ENCODE results near the gene PPDPF. TPM values are rescaled to one million over a fixed set of nuclear protein-coding genes. Genes with fewer than 3 reads are reported as not detected.

Gene PPDPF
- total and polyA plus RNA-seq, 2 donors (not counting 1 experiment from before 2014, with no cell fraction given): 34.0 to 58.0 TPM

DNA sequence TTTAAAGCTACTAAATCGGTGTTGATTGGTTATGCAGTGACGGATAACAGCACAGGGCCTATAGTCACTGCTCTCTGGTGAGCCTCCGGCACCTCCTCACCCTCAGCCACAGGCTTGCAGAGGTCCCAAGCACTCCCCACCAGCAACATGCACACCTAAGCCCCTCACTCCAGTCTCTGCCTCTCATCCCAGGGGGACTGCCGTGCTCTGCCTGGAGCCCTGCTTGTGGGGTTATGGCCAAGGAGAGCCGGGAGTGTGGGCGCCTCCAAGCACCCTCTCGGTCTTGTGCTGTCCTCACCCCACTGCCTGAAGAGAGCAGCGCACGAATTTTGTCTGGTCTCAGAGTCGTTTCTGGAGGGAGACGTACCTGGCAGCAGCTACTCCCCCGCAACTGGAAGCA, 14.8 kb upstream of the PPDPF start:
- Histone ChIP-seq H3K79me2 (ENCODE audit: control insufficient read depth, insufficient read depth, low read length) (no peaks in the 10 kb centered on the region), H3K4me3 (replicated peaks in 1 of 4; ENCODE audit: control extremely low read depth in 1 of 4, insufficient read depth in 1 of 4, low read depth in 3 of 4, low read length in 4 of 4) (no peak overlapping the region), H3K27me3 (ENCODE audit: control insufficient read depth, insufficient read depth, low read length) (peaks cover 2% of the 10 kb centered on the region), H3K36me3 (ENCODE audit: control insufficient read depth, insufficient read depth, low read length) (no peaks in the 10 kb centered on the region), H2AFZ (ENCODE audit: low read length) (no peak overlapping the region), H3K9me3 (ENCODE audit: control insufficient read depth, insufficient read depth, low read depth, low read length) (no peaks in the 10 kb centered on the region), H4K20me1 (ENCODE audit: control insufficient read depth, extremely low read depth, insufficient read depth, low read length) (no peaks in the 10 kb centered on the region), H3K4me2 (ENCODE audit: extremely low read depth, insufficient read depth, low read length) (no peak overlapping the region), H3K27ac (ENCODE audit: insufficient read depth, low read length) (no peak overlapping the region), H3K9ac (ENCODE audit: insufficient read depth, low read length) (no peak overlapping the region), H3K4me1 (ENCODE audit: control insufficient read depth, extremely low read depth, insufficient read depth, low read length) (no peaks in the 10 kb centered on the region)
- no peak for DNase-seq (ENCODE audit: low read depth in 2 of 2)
- TF ChIP-seq, protein P1, sequence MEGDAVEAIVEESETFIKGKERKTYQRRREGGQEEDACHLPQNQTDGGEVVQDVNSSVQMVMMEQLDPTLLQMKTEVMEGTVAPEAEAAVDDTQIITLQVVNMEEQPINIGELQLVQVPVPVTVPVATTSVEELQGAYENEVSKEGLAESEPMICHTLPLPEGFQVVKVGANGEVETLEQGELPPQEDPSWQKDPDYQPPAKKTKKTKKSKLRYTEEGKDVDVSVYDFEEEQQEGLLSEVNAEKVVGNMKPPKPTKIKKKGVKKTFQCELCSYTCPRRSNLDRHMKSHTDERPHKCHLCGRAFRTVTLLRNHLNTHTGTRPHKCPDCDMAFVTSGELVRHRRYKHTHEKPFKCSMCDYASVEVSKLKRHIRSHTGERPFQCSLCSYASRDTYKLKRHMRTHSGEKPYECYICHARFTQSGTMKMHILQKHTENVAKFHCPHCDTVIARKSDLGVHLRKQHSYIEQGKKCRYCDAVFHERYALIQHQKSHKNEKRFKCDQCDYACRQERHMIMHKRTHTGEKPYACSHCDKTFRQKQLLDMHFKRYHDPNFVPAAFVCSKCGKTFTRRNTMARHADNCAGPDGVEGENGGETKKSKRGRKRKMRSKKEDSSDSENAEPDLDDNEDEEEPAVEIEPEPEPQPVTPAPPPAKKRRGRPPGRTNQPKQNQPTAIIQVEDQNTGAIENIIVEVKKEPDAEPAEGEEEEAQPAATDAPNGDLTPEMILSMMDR (conservative IDR thresholded peaks at IDR 0.05 in 1 of 2, IDR thresholded peaks at IDR 0.05 in 1 of 2; ENCODE audit: low read depth in 1 of 2, low read length in 2 of 2): no peak
- no peak for TF ChIP-seq EZH2 (IDR thresholded peaks at IDR 0.05; ENCODE audit: low read length, missing control alignments)

DNA sequence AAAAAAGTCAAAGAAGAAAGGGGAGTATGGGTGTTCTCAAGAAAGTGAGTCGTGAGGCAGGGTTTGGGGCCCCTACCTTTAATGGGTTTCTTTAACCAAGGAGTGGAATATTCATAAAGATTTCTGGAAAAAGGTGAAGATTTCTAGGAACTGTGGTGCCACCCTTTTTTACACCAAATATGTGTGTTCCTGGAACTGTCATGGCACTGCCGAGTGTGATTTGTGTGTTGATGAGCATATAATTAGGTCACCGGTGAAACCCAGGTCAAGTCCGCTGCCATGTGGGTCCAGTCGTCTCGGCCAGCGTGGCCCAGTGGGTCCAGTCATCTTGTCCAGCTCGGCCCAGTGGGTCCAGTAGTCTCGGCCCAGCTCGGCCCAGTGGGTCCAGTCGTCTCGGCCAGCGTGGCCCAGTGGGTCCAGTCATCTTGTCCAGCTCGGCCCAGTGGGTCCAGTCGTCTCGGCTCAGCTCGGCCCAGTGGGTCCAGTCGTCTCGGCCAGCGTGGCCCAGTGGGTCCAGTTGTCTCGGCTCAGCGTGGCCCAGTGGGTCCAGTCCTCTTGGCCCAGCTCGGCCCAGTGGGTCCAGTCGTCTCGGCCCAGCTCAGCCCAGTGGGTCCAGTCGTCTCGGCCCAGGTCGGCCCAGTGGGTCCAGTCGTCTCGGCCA, 13.4 kb upstream of the PPDPF start:
- Histone ChIP-seq H3K9ac (ENCODE audit: insufficient read depth, low read length) (no peak overlapping the region), H4K20me1 (ENCODE audit: control insufficient read depth, extremely low read depth, insufficient read depth, low read length) (no peaks in the 10 kb centered on the region), H3K4me1 (ENCODE audit: control insufficient read depth, extremely low read depth, insufficient read depth, low read length) (no peaks in the 10 kb centered on the region), H2AFZ (ENCODE audit: low read length) (no peak overlapping the region), H3K9me3 (ENCODE audit: control insufficient read depth, insufficient read depth, low read depth, low read length) (no peaks in the 10 kb centered on the region), H3K4me3 (replicated peaks in 1 of 4; ENCODE audit: control extremely low read depth in 1 of 4, insufficient read depth in 1 of 4, low read depth in 3 of 4, low read length in 4 of 4) (no peak overlapping the region), H3K4me2 (ENCODE audit: extremely low read depth, insufficient read depth, low read length) (no peak overlapping the region), H3K27me3 (ENCODE audit: control insufficient read depth, insufficient read depth, low read length) (peaks cover 2% of the 10 kb centered on the region), H3K79me2 (ENCODE audit: control insufficient read depth, insufficient read depth, low read length) (no peaks in the 10 kb centered on the region), H3K36me3 (ENCODE audit: control insufficient read depth, insufficient read depth, low read length) (no peaks in the 10 kb centered on the region), H3K27ac (ENCODE audit: insufficient read depth, low read length) (no peak overlapping the region)
- no peak for DNase-seq (ENCODE audit: low read depth in 2 of 2)
- no peak for TF ChIP-seq EZH2 (IDR thresholded peaks at IDR 0.05; ENCODE audit: low read length, missing control alignments)
- TF ChIP-seq, protein P1 (conservative IDR thresholded peaks at IDR 0.05 in 1 of 2, IDR thresholded peaks at IDR 0.05 in 1 of 2; ENCODE audit: low read depth in 1 of 2, low read length in 2 of 2): no peak

DNA sequence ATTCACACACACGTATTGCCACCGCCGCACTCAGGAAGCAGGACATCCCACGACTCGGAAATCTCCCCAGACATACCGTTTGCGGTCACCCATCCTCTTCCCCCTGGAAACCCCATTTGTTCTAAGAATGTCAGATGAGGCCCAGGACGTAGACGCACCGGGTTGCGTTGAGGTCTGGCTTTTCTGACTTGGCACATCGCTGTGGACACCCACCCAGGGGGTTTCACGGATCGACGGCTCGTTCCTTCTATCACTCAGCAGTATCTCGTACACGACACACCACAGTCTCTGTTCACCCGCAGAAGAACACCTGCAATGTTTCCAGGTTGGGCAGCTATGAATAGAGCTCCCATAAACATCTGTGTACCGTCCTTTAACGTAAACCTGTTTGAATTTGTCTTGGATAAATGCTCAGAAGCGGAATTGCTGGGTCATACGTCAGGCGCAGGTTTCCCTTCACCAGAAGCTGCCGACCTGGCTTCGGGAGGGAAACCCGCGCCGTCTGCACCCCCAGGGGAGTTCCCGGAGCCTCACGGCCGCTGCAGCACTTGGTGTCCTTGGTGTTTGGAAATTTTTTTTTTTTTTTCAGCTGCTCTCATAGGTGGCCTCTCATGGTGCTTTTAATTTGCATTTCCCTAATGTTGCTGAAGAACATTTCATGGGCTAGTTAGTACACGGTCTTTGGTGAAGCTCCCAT, 12.3 kb upstream of the PPDPF start:
- Histone ChIP-seq H3K4me3 (replicated peaks in 1 of 4; ENCODE audit: control extremely low read depth in 1 of 4, insufficient read depth in 1 of 4, low read depth in 3 of 4, low read length in 4 of 4) (no peak overlapping the region), H3K36me3 (ENCODE audit: control insufficient read depth, insufficient read depth, low read length) (no peaks in the 10 kb centered on the region), H3K27ac (ENCODE audit: insufficient read depth, low read length) (no peak overlapping the region), H3K9me3 (ENCODE audit: control insufficient read depth, insufficient read depth, low read depth, low read length) (no peaks in the 10 kb centered on the region), H3K9ac (ENCODE audit: insufficient read depth, low read length) (no peak overlapping the region), H3K4me1 (ENCODE audit: control insufficient read depth, extremely low read depth, insufficient read depth, low read length) (no peaks in the 10 kb centered on the region), H2AFZ (ENCODE audit: low read length) (no peak overlapping the region), H3K79me2 (ENCODE audit: control insufficient read depth, insufficient read depth, low read length) (no peaks in the 10 kb centered on the region), H4K20me1 (ENCODE audit: control insufficient read depth, extremely low read depth, insufficient read depth, low read length) (no peaks in the 10 kb centered on the region), H3K4me2 (ENCODE audit: extremely low read depth, insufficient read depth, low read length) (no peak overlapping the region), H3K27me3 (ENCODE audit: control insufficient read depth, insufficient read depth, low read length) (peaks cover 2% of the 10 kb centered on the region)
- DNase-seq (ENCODE audit: low read depth in 2 of 2): no peak
- TF ChIP-seq, protein P1 (conservative IDR thresholded peaks at IDR 0.05 in 1 of 2, IDR thresholded peaks at IDR 0.05 in 1 of 2; ENCODE audit: low read depth in 1 of 2, low read length in 2 of 2): no peak
- no peak for TF ChIP-seq EZH2 (IDR thresholded peaks at IDR 0.05; ENCODE audit: low read length, missing control alignments)
